K562 (cell line): ENCODE results near the gene RAI1. TPM values are rescaled to one million over a fixed set of nuclear protein-coding genes. Genes with fewer than 3 reads are reported as not detected.

Experiments
- ARID3B ChIP-seq: fragments of 250-450 bp; sonication (Bioruptor Pico); IDR thresholded peaks from 2 replicates; pipeline ENCODE4 v1.4.0; 2020; ENCODE audit warnings: borderline replicate concordance
- ATF4 ChIP-seq: fragments of 450-650 bp; formaldehyde crosslinking; IDR thresholded peaks from 2 replicates; pipeline ENCODE4 v1.4.0; 2022; ENCODE audit warnings: mild to moderate bottlenecking, moderate library complexity
- CBFA2T3 ChIP-seq: fragments of 450-650 bp; IDR thresholded peaks from 2 replicates; pipeline ENCODE4 v1.6.1; 2017
- DIDO1 ChIP-seq: fragments of 450-650 bp; IDR thresholded peaks from 2 replicates; pipeline ENCODE4 v1.6.1; 2016; ENCODE audit warnings: low read depth, missing biosample characterization, missing genetic modification characterization
- EP300 ChIP-seq: IDR thresholded peaks from 2 replicates; pipeline ENCODE4 v1.6.1; 2012; ENCODE audit warnings: low read length, improper control_type of control experiment
- ETV1 ChIP-seq: fragments of 450-650 bp; conservative IDR thresholded peaks from 2 replicates; pipeline ENCODE4 v1.6.1; 2016; ENCODE audit warnings: missing genetic modification characterization, control low read depth, low read depth, missing compliant biosample characterization
- IRF1 ChIP-seq: sonication (generic); formaldehyde crosslinking; IDR thresholded peaks from 2 replicates; pipeline ENCODE4 v1.8.0; 2022; ENCODE audit warnings: missing genetic modification reagents, mild to moderate bottlenecking, borderline replicate concordance
- MTA2 ChIP-seq: fragments of 450-650 bp; IDR thresholded peaks from 2 replicates; pipeline ENCODE4 v1.6.1; 2016; ENCODE audit warnings: low read depth
- NFIX ChIP-seq: fragments of 250-450 bp; sonication (Bioruptor Pico); IDR thresholded peaks from 2 replicates; pipeline ENCODE4 v1.4.0; 2020; ENCODE audit warnings: low read depth, mild to moderate bottlenecking, moderate library complexity
- PCBP2 ChIP-seq: fragments of 200-400 bp; formaldehyde crosslinking; IDR thresholded peaks from 2 replicates; pipeline ENCODE4 v1.6.1; 2018; ENCODE audit warnings: low read length, low read depth, mild to moderate bottlenecking, moderate library complexity; ENCODE audit not compliant: poor library complexity, severe bottlenecking
- SETDB1 ChIP-seq: IDR thresholded peaks from one replicate; pipeline ENCODE4 v1.6.1; 2012; ENCODE audit warnings: low read length, control low read depth, inconsistent platforms
- TCF7L2 ChIP-seq: fragments of 150-350 bp; IDR thresholded peaks from 2 replicates; pipeline ENCODE4 v1.6.1; 2016; ENCODE audit warnings: low read depth, mild to moderate bottlenecking, low read length, moderate library complexity
- ZNF12 ChIP-seq: sonication (generic); formaldehyde crosslinking; IDR thresholded peaks from 2 replicates; pipeline ENCODE4 v1.4.0; 2020; ENCODE audit warnings: mild to moderate bottlenecking, missing genetic modification reagents
- ZNF143 ChIP-seq: sonication (generic); formaldehyde crosslinking; IDR thresholded peaks from 2 replicates; pipeline ENCODE4 v1.9.0; 2022; ENCODE audit warnings: mild to moderate bottlenecking, missing genetic modification reagents
- ZNF77 ChIP-seq: fragments of 250-450 bp; sonication (Bioruptor Pico); IDR thresholded peaks from 2 replicates; pipeline ENCODE4 v1.5.0; 2020
- ZNF79 ChIP-seq: fragments of 250-450 bp; sonication (Bioruptor Pico); IDR thresholded peaks from 2 replicates; pipeline ENCODE4 v1.4.0; 2020; ENCODE audit warnings: low read depth, mild to moderate bottlenecking, moderate library complexity
- polyA plus RNA-seq, 8 experiments: library from polyadenylated mRNA; depleted of rRNA in 4 of 8; stranded (reverse) in 5 of 8; unstranded in 3 of 8; fragments of >200 nt; fragmentation: Nextera tagmentation in 2 of 8; fragmentation: Illumina TruSeq in 1 of 8; extraction: Ambion mirVana in 2 of 8; extraction: Trizol in 1 of 8; gene quantifications; 2 replicates each; pipeline versions ENCODE4 v1.2.1 to v1.2.3, GENCODE V29; 2011 to 2014; ENCODE audit warnings: inconsistent platforms in 1 of 8, missing spikeins in 1 of 8
- total RNA-seq, 7 experiments: library from RNA; depleted of rRNA in 6 of 7; stranded (reverse); fragments of >200 nt in 6 of 7; fragmentation: Illumina TruSeq in 2 of 7; extraction: Trizol in 2 of 7; gene quantifications; 2 replicates each; pipeline versions ENCODE4 v1.2.1 to v1.2.3, GENCODE V29; 2011 to 2021; ENCODE audit warnings: low replicate concordance in 1 of 7
- TF ChIP-seq, protein P1 (sequence below): sonication (generic); formaldehyde crosslinking; IDR thresholded peaks from 2 replicates; pipeline ENCODE4 v1.8.0; 2022; ENCODE audit warnings: missing genetic modification reagents, mild to moderate bottlenecking, moderate library complexity, borderline replicate concordance
- TF ChIP-seq, protein P2 (sequence below): fragments of 250-450 bp; sonication (Bioruptor Pico); IDR thresholded peaks from 2 replicates; pipeline ENCODE4 v1.5.0; 2021; ENCODE audit warnings: mild to moderate bottlenecking, moderate library complexity
- TF ChIP-seq, protein P3 (sequence below): IDR thresholded peaks from 3 replicates; pipeline ENCODE4 v1.6.1; 2011; ENCODE audit warnings: borderline replicate concordance, mild to moderate bottlenecking; ENCODE audit not compliant: insufficient read length, insufficient read depth

RAI1 gene
- total and polyA plus RNA-seq, 9 of the 15 experiments (the other 6 are each of a cell fraction or from before 2014, with no cell fraction given): 0.68 to 19.9 (median 5.5) TPM

DNA sequence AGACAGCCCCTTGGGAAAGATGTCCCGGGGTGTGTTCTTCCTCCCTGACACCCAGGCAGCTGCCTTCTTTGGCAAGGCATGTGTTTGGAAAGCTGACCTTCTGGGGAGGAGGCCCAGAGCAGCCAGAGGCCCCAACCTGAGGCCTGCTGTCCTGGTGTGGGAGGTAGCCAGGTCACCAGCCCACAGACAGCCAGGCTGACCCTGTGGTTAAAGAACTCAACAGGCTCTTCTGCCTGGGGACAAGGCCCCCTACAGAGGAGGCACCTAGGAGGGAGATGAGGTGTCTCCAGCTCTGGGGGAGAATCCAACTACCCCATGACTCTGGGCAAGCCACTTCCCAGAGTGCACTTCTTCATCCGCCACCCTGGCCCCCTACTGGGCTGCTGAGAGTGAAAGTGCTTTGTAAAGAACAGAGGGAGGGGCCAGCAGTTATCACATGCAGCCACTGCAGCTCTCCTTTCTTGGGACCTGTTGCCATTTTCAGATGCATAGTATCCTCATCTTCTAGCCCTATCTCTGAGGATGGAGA lies 168.7 kb downstream of the RAI1 start (continued):
- TF ChIP-seq ATF4 (CRISPR knock-in tag): peak; percentile 82
- peak; percentile 33; the same call in 1 of the 2 replicates for TF ChIP-seq DIDO1 (tag)
- TF ChIP-seq ZNF77 (CRISPR knock-in tag): no peak
- TF ChIP-seq, protein P1, sequence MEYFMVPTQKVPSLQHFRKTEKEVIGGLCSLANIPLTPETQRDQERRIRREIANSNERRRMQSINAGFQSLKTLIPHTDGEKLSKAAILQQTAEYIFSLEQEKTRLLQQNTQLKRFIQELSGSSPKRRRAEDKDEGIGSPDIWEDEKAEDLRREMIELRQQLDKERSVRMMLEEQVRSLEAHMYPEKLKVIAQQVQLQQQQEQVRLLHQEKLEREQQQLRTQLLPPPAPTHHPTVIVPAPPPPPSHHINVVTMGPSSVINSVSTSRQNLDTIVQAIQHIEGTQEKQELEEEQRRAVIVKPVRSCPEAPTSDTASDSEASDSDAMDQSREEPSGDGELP (CRISPR knock-in tag): no peak; the same call in 1 of the 2 replicates
- TF ChIP-seq, protein P2, sequence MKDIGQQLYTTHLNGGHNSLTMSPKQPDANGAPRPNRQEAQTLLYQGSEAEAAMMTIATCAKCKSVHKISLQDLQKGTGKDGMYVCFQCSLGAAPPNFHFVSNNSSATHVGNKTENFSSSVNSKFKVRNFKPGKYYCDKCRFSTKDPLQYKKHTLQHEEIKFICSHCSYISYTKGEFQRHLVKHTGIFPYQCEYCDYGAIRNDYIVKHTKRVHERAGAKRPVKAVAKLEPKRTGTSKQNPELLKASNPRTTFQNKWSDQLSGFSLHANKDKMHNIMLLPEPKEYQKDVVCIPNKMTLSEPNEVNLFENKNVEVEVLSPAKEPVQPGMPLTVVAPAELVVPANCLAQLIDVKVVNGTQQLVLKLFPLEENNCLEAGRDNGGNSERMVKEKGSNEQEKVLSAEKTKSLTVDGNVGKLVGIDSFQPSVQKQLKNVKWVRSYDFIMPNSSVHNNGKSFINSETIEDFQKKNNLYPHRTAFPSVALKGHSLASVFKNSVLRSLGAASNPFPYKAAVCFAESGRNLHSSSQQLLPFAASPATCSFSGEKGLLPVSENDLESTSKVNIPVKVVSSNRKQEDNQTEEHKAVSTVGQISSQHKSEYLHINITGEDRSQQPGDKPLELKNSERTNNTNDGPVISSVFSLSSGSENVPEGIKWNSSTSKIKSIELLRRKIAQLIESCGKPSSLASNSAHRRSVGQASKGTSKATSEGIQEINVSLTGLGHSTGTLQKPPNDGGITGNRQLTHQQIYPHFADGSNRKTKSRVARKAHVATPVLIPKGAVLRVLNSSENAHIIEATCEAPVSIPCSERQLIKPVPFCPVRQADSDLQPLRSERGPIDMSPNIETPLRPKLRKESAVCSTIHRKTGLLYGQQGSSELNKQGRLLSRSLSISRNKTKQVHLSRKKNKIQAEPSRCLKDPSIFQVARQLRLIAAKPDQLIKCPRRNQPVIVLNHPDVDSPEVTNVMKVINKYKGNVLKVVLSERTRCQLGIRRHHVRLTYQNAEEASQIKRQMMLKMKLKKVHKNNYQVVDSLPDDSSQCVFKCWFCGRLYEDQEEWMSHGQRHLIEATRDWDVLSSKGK (CRISPR knock-in tag): no peak
- no peak for TF ChIP-seq ARID3B (CRISPR knock-in tag)
- TF ChIP-seq CBFA2T3: peak; percentile 57; the same call in 1 of the 2 replicates
- peak; percentile 71; the same call in 1 of the 2 replicates for TF ChIP-seq ZNF79
- TF ChIP-seq MTA2: peak; percentile 39; the same call in 1 of the 2 replicates
- TF ChIP-seq TCF7L2: no peak
- TF ChIP-seq, protein P3, sequence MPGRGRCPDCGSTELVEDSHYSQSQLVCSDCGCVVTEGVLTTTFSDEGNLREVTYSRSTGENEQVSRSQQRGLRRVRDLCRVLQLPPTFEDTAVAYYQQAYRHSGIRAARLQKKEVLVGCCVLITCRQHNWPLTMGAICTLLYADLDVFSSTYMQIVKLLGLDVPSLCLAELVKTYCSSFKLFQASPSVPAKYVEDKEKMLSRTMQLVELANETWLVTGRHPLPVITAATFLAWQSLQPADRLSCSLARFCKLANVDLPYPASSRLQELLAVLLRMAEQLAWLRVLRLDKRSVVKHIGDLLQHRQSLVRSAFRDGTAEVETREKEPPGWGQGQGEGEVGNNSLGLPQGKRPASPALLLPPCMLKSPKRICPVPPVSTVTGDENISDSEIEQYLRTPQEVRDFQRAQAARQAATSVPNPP: no peak
- TF ChIP-seq IRF1 (CRISPR knock-in tag): no peak
- no peak for TF ChIP-seq SETDB1
- no peak for TF ChIP-seq ZNF12 (CRISPR knock-in tag)
- peak; percentile 56 for TF ChIP-seq EP300
- peak; percentile 88 for TF ChIP-seq ETV1 (tag)
- no peak for TF ChIP-seq NFIX
- no peak for TF ChIP-seq PCBP2
- TF ChIP-seq ZNF143: peak; percentile 81
